Nephron (organoid): ENCODE measurements around the gene FOXM1.

Experiments
- H3K27ac Mint-ChIP-seq, 3 experiments: 2 replicates each; pipeline ENCODE4 v1.8.0; 2020; ENCODE audit warnings: mixed read lengths in 3 of 3, mild to moderate bottlenecking in 2 of 3, moderate library complexity in 1 of 3
- H3K27me3 Mint-ChIP-seq: 2 replicates; pipeline ENCODE4 v1.8.0; 2021; ENCODE audit warnings: low read depth, mild to moderate bottlenecking, moderate library complexity, mixed read lengths
- H3K36me3 Mint-ChIP-seq: 2 replicates; pipeline ENCODE4 v1.8.0; 2020; ENCODE audit warnings: low read depth, mixed read lengths
- H3K4me1 Mint-ChIP-seq: 2 replicates; pipeline ENCODE4 v1.8.0; 2020; ENCODE audit warnings: mixed read lengths
- H3K4me3 Mint-ChIP-seq, 3 experiments: 2 replicates each; pipeline ENCODE4 v1.8.0; 2020; ENCODE audit warnings: mild to moderate bottlenecking in 3 of 3, mixed read lengths in 3 of 3, moderate library complexity in 2 of 3
- H3K9me3 Mint-ChIP-seq: 2 replicates; pipeline ENCODE4 v1.8.0; 2020; ENCODE audit warnings: mixed read lengths
- TF ChIP-seq, protein P1 (sequence below), 3 experiments: fragments of 200-600 bp; sonication (generic); IDR thresholded peaks; one replicate each; pipeline ENCODE4 v1.5.0; 2021; ENCODE audit warnings: antibody characterized with exemption in 3 of 3; ENCODE audit not compliant: unreplicated experiment in 3 of 3

FOXM1 gene

DNA sequence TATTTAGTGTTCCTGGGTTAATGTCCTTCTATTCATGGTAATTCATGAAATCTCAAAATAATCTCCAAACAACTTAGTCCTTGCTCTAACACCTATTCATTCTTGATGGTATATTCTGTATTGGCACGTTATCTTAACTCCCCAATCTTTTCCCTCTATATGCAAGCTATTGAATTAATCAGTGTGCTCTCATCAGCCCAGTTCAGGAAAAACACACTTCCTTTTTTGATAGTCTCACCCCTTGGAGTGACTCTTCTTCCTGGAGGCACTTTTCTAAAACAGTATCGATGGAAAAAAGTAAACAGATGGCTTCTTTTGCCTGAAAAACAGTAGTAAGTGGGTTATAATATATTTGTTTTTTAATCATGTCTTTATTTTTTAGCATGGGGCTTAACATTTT lies 42.3 kb upstream of the FOXM1 start:
- no peaks in the 10 kb centered on the region for H3K9me3 Mint-ChIP-seq
- no peak overlapping the region for H3K4me3 Mint-ChIP-seq
- peaks cover 64% of the 10 kb centered on the region for H3K36me3 Mint-ChIP-seq
- H3K4me1 Mint-ChIP-seq = no peaks in the 10 kb centered on the region
- H3K27me3 Mint-ChIP-seq = peaks cover 4% of the 10 kb centered on the region
- TF ChIP-seq, protein P1, sequence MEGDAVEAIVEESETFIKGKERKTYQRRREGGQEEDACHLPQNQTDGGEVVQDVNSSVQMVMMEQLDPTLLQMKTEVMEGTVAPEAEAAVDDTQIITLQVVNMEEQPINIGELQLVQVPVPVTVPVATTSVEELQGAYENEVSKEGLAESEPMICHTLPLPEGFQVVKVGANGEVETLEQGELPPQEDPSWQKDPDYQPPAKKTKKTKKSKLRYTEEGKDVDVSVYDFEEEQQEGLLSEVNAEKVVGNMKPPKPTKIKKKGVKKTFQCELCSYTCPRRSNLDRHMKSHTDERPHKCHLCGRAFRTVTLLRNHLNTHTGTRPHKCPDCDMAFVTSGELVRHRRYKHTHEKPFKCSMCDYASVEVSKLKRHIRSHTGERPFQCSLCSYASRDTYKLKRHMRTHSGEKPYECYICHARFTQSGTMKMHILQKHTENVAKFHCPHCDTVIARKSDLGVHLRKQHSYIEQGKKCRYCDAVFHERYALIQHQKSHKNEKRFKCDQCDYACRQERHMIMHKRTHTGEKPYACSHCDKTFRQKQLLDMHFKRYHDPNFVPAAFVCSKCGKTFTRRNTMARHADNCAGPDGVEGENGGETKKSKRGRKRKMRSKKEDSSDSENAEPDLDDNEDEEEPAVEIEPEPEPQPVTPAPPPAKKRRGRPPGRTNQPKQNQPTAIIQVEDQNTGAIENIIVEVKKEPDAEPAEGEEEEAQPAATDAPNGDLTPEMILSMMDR (IDR thresholded peaks at IDR 0.05; ENCODE audit: unreplicated experiment in 3 of 3) = no peak
- H3K27ac Mint-ChIP-seq = no peak overlapping the region

DNA sequence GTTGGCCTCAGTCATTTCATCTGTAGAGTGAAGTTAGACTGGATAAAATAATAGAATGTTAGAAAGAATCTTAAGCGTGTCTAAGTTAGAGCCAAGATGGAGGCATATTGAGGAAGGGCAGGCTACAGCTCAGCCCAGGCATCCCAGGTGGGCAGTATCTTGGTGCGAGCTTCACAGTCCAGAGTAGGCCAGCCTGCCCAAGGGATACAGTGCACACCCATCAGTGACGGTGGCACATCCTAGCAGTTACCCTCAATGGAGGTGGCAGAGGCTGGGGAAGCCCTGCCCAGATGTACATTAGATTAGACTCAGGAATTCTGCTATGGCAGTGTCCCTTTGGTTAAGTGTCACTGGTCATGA lies 35.2 kb upstream of the FOXM1 start:
- H3K4me1 Mint-ChIP-seq = no peaks in the 10 kb centered on the region
- no peaks in the 10 kb centered on the region for H3K27me3 Mint-ChIP-seq
- no peaks in the 10 kb centered on the region for H3K9me3 Mint-ChIP-seq
- no peak overlapping the region for H3K27ac Mint-ChIP-seq
- H3K36me3 Mint-ChIP-seq = peaks cover 52% of the 10 kb centered on the region
- H3K4me3 Mint-ChIP-seq = no peak overlapping the region
- TF ChIP-seq, protein P1 (IDR thresholded peaks at IDR 0.05; ENCODE audit: unreplicated experiment in 3 of 3) = no peak

DNA sequence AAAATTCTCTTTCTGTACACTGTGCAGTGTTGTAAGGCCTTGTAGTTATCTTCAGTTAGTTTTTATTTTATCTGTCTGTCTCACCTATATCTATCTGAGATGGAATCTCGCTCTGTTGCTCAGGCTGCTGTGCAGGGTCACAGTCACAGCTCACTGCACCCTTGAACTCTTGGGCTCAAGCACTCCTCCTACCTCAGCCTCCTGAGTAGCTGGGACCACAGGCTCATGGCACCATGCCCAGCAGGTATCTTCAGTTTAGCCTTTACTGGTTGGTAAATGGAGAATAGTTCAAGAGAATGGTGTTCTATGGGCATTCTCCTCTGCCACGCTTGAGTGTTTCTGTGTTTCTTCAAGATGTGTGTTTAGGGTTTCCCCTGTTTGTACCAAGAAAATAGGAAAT lies 27.3 kb upstream of the FOXM1 start:
- Mint-ChIP-seq H3K4me3 (no peak overlapping the region), H3K36me3 (peaks cover 2% of the 10 kb centered on the region), H3K27me3 (no peaks in the 10 kb centered on the region), H3K27ac (peak overlapping the region; percentile 20 to 60 (median 56)), H3K9me3 (no peaks in the 10 kb centered on the region), H3K4me1 (peaks cover 6% of the 10 kb centered on the region)
- TF ChIP-seq, protein P1 (IDR thresholded peaks at IDR 0.05; ENCODE audit: unreplicated experiment in 3 of 3) = no peak

DNA sequence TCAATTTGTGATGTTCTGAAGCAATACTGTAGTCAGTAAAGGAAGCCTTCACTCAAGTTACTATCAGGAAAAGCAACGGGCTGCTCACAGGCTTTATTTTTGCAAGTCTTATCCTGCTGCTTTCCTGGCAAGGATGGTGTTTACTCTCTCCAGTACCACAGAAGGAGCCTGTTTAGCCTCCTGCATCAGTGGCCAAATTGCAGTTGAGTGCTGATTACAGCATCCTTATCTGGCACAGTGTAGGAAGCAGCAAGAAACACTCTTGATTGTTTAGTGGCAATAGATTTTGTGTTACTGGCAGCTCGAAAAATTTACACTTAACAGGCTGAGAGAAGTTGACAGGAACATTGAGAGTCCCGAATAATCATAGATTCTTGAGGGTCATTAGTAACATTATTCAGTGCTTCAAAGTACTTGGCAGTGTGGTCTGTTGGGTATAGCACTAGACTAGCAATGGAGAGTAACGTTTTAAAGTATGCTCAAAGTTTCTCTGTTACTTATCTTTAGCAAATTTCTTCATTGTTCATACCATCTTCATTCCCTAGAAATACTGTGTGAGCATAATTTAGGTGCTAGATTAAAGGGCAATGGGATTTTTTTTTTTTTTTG lies 25.4 kb upstream of the FOXM1 start:
- peaks cover 6% of the 10 kb centered on the region for H3K4me1 Mint-ChIP-seq
- H3K9me3 Mint-ChIP-seq = no peaks in the 10 kb centered on the region
- no peak overlapping the region for H3K27ac Mint-ChIP-seq
- H3K36me3 Mint-ChIP-seq = no peaks in the 10 kb centered on the region
- H3K27me3 Mint-ChIP-seq = no peaks in the 10 kb centered on the region
- no peak overlapping the region for H3K4me3 Mint-ChIP-seq
- TF ChIP-seq, protein P1 (IDR thresholded peaks at IDR 0.05; ENCODE audit: unreplicated experiment in 3 of 3) = no peak

DNA sequence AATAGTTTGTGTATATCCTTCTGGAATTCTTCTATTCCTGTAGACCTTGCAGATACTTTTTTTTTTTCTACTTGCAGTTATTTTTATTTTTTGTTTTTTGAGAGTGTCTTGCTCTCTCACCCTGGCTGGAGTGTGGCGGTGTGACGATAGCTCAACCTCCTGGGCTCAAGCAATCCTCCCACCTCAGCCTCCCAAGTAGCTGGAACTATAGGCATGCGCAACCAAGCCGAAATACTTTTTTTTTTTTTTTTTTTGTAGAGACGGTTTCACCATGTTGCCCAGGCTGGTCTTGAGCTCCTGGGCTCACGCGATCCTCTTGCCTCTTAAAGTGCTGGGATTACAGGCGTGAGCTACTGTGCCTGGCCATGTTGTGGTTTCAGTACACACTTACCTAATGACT lies 23.7 kb upstream of the FOXM1 start:
- Mint-ChIP-seq H3K36me3 (no peaks in the 10 kb centered on the region), H3K27me3 (no peaks in the 10 kb centered on the region), H3K4me3 (no peak overlapping the region), H3K9me3 (no peaks in the 10 kb centered on the region), H3K4me1 (peaks cover 13% of the 10 kb centered on the region), H3K27ac (no peak overlapping the region)
- TF ChIP-seq, protein P1 (IDR thresholded peaks at IDR 0.05; ENCODE audit: unreplicated experiment in 3 of 3) = no peak

DNA sequence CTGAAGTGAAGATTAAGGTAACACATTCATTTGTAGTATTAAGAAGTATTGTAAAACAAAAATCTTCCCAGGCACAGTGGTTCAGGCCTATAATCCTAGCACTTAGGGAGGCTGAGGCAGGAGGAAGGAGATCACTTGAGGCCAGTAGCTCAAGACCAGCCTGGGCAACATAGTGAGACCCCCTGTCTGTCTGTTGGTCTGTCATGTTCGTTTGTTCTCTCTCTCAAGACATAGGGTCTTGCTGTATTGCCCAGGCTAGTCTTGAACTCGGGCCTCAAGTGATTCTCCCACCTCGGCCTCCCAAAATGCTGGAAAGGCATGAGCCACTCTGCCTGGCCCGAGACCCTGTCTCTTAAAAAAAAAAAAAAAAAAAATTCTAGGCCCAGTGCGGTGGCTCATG lies 20.4 kb upstream of the FOXM1 start:
- H3K36me3 Mint-ChIP-seq = no peaks in the 10 kb centered on the region
- peaks cover 21% of the 10 kb centered on the region for H3K4me1 Mint-ChIP-seq
- H3K27me3 Mint-ChIP-seq = no peaks in the 10 kb centered on the region
- no peak overlapping the region for H3K4me3 Mint-ChIP-seq
- TF ChIP-seq, protein P1 (IDR thresholded peaks at IDR 0.05; ENCODE audit: unreplicated experiment in 3 of 3) = no peak
- no peak overlapping the region for H3K27ac Mint-ChIP-seq
- no peaks in the 10 kb centered on the region for H3K9me3 Mint-ChIP-seq
